HL-60 (cell line): Measurements from ENCODE around the gene ACOXL.

Experiments used
- CTCF ChIP-seq: IDR thresholded peaks from one replicate; pipeline ENCODE4 v1.5.1; 2011; ENCODE audit warnings: low read length, control low read depth, inconsistent platforms; ENCODE audit not compliant: insufficient read depth
- SPI1 ChIP-seq: IDR thresholded peaks from 2 replicates; pipeline ENCODE4 v1.6.1; 2012; ENCODE audit warnings: low read depth, mild to moderate bottlenecking, borderline replicate concordance

- TF ChIP-seq CTCF (no peak), SPI1 (peak; percentile 67; the same call in 1 of the 2 replicates)
Observed at GRCh38 chr2:111121828-111122630, 389.7 kb downstream of the ACOXL start.
